OCI-LY7 (cell line): ENCODE measurements around the gene TRAF3. TPM values are rescaled to one million over a fixed set of nuclear protein-coding genes. Genes with fewer than 3 reads are reported as not detected.

ENCODE experiments used
- BruUV-seq: library from RNA; stranded (reverse); fragments of 400-500 nt; replicated peaks from 2 replicates; lab custom pipeline; 2021; lab: Mats Ljungman, UMichigan
- CTCF ChIA-PET: fragments of 300-600 bp; sonication (Branson Sonifier 250); formaldehyde crosslinking; loops from one replicate; lab custom pipeline; 2022; ENCODE audit warnings: antibody characterized with exemption; ENCODE audit not compliant: unreplicated experiment; lab: Charles Lee
- POLR2A ChIA-PET: fragments of 300-600 bp; sonication (Branson Sonifier 250); formaldehyde crosslinking; loops from one replicate; lab custom pipeline; 2022; ENCODE audit warnings: antibody characterized with exemption; lab: Charles Lee
- DNase-seq: peaks from one replicate; pipeline ENCODE4 v3.0.0-alpha.2; 2015; ENCODE audit warnings: low spot score
- H2AFZ ChIP-seq: fragments of 200-600 bp; sonication (generic), shearing (Covaris generic); 2 replicates; pipeline ENCODE4 v1.6.1; 2014; ENCODE audit warnings: mild to moderate bottlenecking, antibody characterized with exemption, low read length, moderate library complexity
- H3K27ac ChIP-seq: fragments of 200-600 bp; sonication (generic); 2 replicates; pipeline ENCODE4 v1.5.1; 2014; ENCODE audit warnings: mixed run types, low read depth, mild to moderate bottlenecking, moderate library complexity, low read length, inconsistent platforms; ENCODE audit not compliant: poor library complexity, severe bottlenecking
- H3K36me3 ChIP-seq: fragments of 200-600 bp; sonication (generic); 2 replicates; pipeline ENCODE4 v1.6.1; 2014; ENCODE audit warnings: mild to moderate bottlenecking, antibody characterized with exemption, low read length, moderate library complexity, mixed read lengths; ENCODE audit not compliant: insufficient read depth
- H3K4me1 ChIP-seq: fragments of 200-600 bp; sonication (generic); 2 replicates; pipeline ENCODE4 v1.5.1; 2014; ENCODE audit warnings: mild to moderate bottlenecking, low read length; ENCODE audit not compliant: insufficient read depth, poor library complexity, severe bottlenecking
- H3K4me2 ChIP-seq: fragments of 200-600 bp; sonication (generic); 2 replicates; pipeline ENCODE4 v1.6.1; 2014; ENCODE audit warnings: mild to moderate bottlenecking, low read length
- H3K4me3 ChIP-seq: fragments of 200-600 bp; sonication (generic); 2 replicates; pipeline ENCODE4 v1.5.1; 2014; ENCODE audit warnings: mild to moderate bottlenecking, low read depth, low read length; ENCODE audit not compliant: poor library complexity, severe bottlenecking
- H3K79me2 ChIP-seq: fragments of 200-600 bp; sonication (generic); 2 replicates; pipeline ENCODE4 v1.6.1; 2016; ENCODE audit warnings: low read depth, mild to moderate bottlenecking, low read length, moderate library complexity, mixed read lengths; ENCODE audit not compliant: insufficient read depth
- H3K9me2 ChIP-seq: fragments of 200-600 bp; sonication (generic); 2 replicates; pipeline ENCODE4 v1.6.1; 2016; ENCODE audit warnings: mild to moderate bottlenecking, low read length, mixed read lengths; ENCODE audit not compliant: insufficient read depth
- H3K9me3 ChIP-seq: fragments of 200-600 bp; sonication (generic); 2 replicates; pipeline ENCODE4 v1.6.1; 2014; ENCODE audit warnings: mild to moderate bottlenecking, mixed run types, low read length, mixed read lengths
- H4K20me1 ChIP-seq: fragments of 200-600 bp; sonication (generic); 2 replicates; pipeline ENCODE4 v1.6.1; 2014; ENCODE audit warnings: mild to moderate bottlenecking, antibody characterized with exemption, low read length, moderate library complexity, mixed read lengths; ENCODE audit not compliant: insufficient read depth
- EZH2phosphoT487 ChIP-seq: fragments of 200-600 bp; sonication (generic); IDR thresholded peaks from 2 replicates; pipeline ENCODE4 v1.6.1; 2018; ENCODE audit warnings: low read depth, borderline replicate concordance, mild to moderate bottlenecking, mixed run types, antibody characterized with exemption, low read length, moderate library complexity, mixed read lengths
- intact Hi-C: fragments of 100-400 bp; cut with micrococcal nuclease; formaldehyde crosslinking; loops from one replicate; pipeline ENCODE4 v1.10.0; 2022; ENCODE audit not compliant: unreplicated experiment
- total RNA-seq, 2 experiments: library from RNA; depleted of rRNA in 1 of 2; stranded (reverse); fragments of >200 nt in 1 of 2; shearing (Covaris generic) in 1 of 2; gene quantifications; 2 replicates each; pipeline ENCODE4 v1.2.3, GENCODE V29; 2014 to 2022
- TF ChIP-seq, protein P1 (sequence below): fragments of 200-600 bp; sonication (generic); conservative IDR thresholded peaks from 2 replicates; pipeline ENCODE4 v1.5.1; 2014; ENCODE audit warnings: mild to moderate bottlenecking, antibody characterized with exemption, low read length, moderate library complexity, mixed read lengths

Gene TRAF3
- total RNA-seq, 2 experiments from 2014 or later: 0.82 to 2.9 TPM

DNA sequence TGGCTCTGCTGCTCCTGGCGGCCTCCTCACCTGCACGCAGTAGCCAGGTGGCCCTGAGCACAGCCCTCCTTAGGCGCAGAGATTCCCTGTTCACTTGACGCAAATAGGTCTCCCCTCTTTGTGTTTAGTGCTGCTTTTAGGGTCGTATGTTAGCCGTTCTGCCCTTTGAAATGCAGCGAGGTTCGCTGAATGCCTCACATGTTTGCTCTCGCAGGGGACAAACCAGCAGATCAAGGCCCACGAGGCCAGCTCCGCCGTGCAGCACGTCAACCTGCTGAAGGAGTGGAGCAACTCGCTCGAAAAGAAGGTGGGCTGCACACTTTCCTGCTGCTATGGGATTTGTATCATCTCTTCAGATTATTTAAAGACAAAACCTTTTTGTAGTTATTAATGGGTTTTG is 113.9 kb downstream of the TRAF3 start:
- H3K4me1 ChIP-seq: no peaks in the 10 kb centered on the region
- H3K27ac ChIP-seq: no peak overlapping the region
- TF ChIP-seq, protein P1, sequence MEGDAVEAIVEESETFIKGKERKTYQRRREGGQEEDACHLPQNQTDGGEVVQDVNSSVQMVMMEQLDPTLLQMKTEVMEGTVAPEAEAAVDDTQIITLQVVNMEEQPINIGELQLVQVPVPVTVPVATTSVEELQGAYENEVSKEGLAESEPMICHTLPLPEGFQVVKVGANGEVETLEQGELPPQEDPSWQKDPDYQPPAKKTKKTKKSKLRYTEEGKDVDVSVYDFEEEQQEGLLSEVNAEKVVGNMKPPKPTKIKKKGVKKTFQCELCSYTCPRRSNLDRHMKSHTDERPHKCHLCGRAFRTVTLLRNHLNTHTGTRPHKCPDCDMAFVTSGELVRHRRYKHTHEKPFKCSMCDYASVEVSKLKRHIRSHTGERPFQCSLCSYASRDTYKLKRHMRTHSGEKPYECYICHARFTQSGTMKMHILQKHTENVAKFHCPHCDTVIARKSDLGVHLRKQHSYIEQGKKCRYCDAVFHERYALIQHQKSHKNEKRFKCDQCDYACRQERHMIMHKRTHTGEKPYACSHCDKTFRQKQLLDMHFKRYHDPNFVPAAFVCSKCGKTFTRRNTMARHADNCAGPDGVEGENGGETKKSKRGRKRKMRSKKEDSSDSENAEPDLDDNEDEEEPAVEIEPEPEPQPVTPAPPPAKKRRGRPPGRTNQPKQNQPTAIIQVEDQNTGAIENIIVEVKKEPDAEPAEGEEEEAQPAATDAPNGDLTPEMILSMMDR: no peak
- no peak for TF ChIP-seq EZH2phosphoT487
- BruUV-seq: no TSS peak
- no peak overlapping the region for H2AFZ ChIP-seq
- H4K20me1 ChIP-seq: no peaks in the 10 kb centered on the region
- ChIA-PET POLR2A (no interaction called here), CTCF (no interaction called here)
- no peak overlapping the region for H3K4me3 ChIP-seq
- no peaks in the 10 kb centered on the region for H3K9me2 ChIP-seq
- H3K9me3 ChIP-seq: no peaks in the 10 kb centered on the region
- H3K79me2 ChIP-seq: no peaks in the 10 kb centered on the region
- DNase-seq: no peak
- H3K4me2 ChIP-seq: no peak overlapping the region
- intact Hi-C loops: no loop called here
- H3K36me3 ChIP-seq: no peaks in the 10 kb centered on the region

DNA sequence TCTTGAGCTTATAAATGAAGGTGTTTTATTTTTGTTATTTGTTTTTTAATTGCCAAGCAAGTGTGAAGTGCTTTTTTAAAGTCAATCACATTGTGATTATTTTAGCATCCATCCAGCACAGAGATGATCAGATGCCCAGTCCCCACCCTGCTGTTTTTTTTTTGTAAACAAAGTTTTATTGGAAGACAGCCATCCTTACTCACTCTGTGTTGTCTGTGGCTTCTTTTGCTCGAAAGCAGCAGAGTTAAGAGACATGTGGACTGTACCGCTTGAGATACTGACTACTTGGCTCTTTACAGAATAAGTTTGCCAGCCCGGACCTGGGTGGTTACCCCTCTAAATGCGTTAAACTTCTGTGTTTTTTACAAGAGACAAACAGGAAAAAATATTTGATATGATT is 114.3 kb downstream of the TRAF3 start:
- no TSS peak for BruUV-seq
- H2AFZ ChIP-seq: no peak overlapping the region
- H3K36me3 ChIP-seq: no peaks in the 10 kb centered on the region
- H4K20me1 ChIP-seq: no peaks in the 10 kb centered on the region
- H3K4me2 ChIP-seq: no peak overlapping the region
- CTCF ChIA-PET: no interaction called here
- no peaks in the 10 kb centered on the region for H3K9me3 ChIP-seq
- H3K79me2 ChIP-seq: no peaks in the 10 kb centered on the region
- no peak overlapping the region for H3K27ac ChIP-seq
- no peak for TF ChIP-seq EZH2phosphoT487
- TF ChIP-seq, protein P1: no peak
- intact Hi-C loops: no loop called here
- no peaks in the 10 kb centered on the region for H3K9me2 ChIP-seq
- POLR2A ChIA-PET: no interaction called here
- no peak overlapping the region for H3K4me3 ChIP-seq
- no peaks in the 10 kb centered on the region for H3K4me1 ChIP-seq
- no peak for DNase-seq

DNA sequence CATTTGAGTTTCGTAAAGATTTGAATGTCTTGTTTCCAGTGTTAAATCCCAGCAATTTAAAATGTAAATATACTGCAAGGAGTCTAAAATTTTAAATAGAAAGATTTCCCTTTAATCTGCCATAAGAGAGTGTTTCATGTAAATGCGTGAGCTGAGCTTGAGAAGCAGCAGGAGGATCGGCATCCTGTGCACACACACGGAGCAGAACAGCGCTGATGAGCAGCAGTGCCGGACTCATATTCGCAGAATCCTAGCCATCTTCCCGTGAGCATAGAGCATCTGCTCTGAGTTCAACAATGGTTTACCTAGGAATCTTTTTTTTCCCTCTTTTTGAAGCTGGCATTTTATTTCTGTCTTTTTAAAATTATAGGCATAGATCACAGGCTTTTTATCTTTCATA is 115.4 kb downstream of the TRAF3 start:
- no peak overlapping the region for H3K27ac ChIP-seq
- CTCF ChIA-PET: no interaction called here
- no peaks in the 10 kb centered on the region for H3K79me2 ChIP-seq
- POLR2A ChIA-PET: no interaction called here
- intact Hi-C loops: no loop called here
- H3K4me1 ChIP-seq: no peaks in the 10 kb centered on the region
- no peak overlapping the region for H3K4me2 ChIP-seq
- H2AFZ ChIP-seq: no peak overlapping the region
- H3K4me3 ChIP-seq: no peak overlapping the region
- TF ChIP-seq EZH2phosphoT487: no peak
- TF ChIP-seq, protein P1: no peak
- no TSS peak for BruUV-seq
- H3K9me2 ChIP-seq: no peaks in the 10 kb centered on the region
- no peaks in the 10 kb centered on the region for H3K36me3 ChIP-seq
- H4K20me1 ChIP-seq: no peaks in the 10 kb centered on the region
- H3K9me3 ChIP-seq: no peaks in the 10 kb centered on the region
- DNase-seq: no peak
